Measurements from ENCODE around the gene PELI3. TPM values are rescaled to one million over a fixed set of nuclear protein-coding genes. Genes with fewer than 3 reads are reported as not detected.

PELI3 gene
- total RNA-seq, 1 experiment from 2014 or later = 22.9 TPM

DNA sequence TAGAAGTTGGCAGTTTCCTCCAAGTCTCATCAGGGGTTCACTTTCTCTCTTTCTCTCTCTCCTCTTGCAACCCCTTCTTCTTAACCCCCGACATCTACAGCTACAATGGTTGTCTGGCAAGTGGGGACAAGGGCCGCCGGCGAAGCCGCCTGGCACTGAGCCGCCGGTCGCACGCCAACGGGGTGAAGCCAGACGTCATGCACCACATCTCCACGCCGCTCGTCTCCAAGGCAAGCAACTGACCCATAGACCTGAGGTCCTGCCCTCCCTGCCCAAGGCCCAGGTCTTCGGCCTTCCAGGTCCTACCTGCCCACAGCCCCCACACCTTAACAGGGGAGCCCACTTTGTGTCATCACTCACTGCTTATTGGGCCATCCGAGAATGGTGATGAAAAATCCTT, 4.4 kb downstream of the PELI3 start:
- Histone ChIP-seq H2AFZ (ENCODE audit: low read length) (no peak overlapping the region), H3K4me1 (ENCODE audit: insufficient read depth, low read length) (peaks cover 12% of the 10 kb centered on the region), H3K79me2 (ENCODE audit: low read length) (peaks cover 14% of the 10 kb centered on the region), H3K9ac (ENCODE audit: low read length) (no peak overlapping the region), H3K4me2 (ENCODE audit: low read length) (no peak overlapping the region), H3K9me3 (ENCODE audit: low read length) (no peaks in the 10 kb centered on the region), H4K20me1 (ENCODE audit: low read length) (no peaks in the 10 kb centered on the region), H3K27ac (ENCODE audit: low read length) (no peak overlapping the region), H3K9me2 (replicated peaks; ENCODE audit: low read length) (no peaks in the 10 kb centered on the region), H3K4me3 (ENCODE audit: low read length) (no peak overlapping the region), H3K27me3 (ENCODE audit: low read length) (no peaks in the 10 kb centered on the region), H3F3A (ENCODE audit: low read length, unreplicated experiment) (no peaks in the 10 kb centered on the region), H3K36me3 (ENCODE audit: low read depth, low read length) (peaks cover 3% of the 10 kb centered on the region; the same call in 1 of the 2 replicates)
- no peak for DNase-seq
- no peak for ATAC-seq
- ChIA-PET CTCF (interaction anchor here (0.6 to 0.7 kb wide), 2 partner anchors 9 to 640 kb away, joined by 3 to 4 read pairs; partner anchors contain the start of gene DPP3), POLR2A (ENCODE audit: unreplicated experiment) (no interaction called here)
- no TSS peak for BruUV-seq (replicated peaks)
- intact Hi-C loops (cut with micrococcal nuclease) = no loop called here
- TF ChIP-seq, protein P1, sequence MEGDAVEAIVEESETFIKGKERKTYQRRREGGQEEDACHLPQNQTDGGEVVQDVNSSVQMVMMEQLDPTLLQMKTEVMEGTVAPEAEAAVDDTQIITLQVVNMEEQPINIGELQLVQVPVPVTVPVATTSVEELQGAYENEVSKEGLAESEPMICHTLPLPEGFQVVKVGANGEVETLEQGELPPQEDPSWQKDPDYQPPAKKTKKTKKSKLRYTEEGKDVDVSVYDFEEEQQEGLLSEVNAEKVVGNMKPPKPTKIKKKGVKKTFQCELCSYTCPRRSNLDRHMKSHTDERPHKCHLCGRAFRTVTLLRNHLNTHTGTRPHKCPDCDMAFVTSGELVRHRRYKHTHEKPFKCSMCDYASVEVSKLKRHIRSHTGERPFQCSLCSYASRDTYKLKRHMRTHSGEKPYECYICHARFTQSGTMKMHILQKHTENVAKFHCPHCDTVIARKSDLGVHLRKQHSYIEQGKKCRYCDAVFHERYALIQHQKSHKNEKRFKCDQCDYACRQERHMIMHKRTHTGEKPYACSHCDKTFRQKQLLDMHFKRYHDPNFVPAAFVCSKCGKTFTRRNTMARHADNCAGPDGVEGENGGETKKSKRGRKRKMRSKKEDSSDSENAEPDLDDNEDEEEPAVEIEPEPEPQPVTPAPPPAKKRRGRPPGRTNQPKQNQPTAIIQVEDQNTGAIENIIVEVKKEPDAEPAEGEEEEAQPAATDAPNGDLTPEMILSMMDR (conservative IDR thresholded peaks at IDR 0.05; ENCODE audit: low read depth, low read length) = no peak
- TF ChIP-seq EZH2 (IDR thresholded peaks at IDR 0.05; ENCODE audit: low read length, unreplicated experiment) = no peak
- no peak for TF ChIP-seq EZH2phosphoT487 (IDR thresholded peaks at IDR 0.05; ENCODE audit: borderline replicate concordance, low read length)

DNA sequence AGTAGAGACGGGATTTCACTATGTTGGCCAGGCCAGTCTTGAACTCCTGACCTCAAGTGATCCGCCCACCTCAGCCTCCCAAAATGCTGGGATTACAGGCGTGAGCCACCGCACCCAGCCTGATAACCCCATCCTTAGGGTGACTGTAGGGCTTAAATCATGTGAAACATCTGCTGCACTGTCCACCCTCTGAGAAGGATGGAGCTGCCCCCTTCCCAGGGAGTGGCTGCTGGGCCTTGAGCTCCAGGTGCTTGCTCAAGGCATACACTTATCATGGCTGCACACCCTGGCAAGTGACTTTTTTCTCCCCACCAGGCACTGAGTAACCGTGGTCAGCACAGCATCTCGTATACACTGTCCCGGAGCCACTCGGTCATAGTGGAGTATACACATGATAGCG, 5.3 kb downstream of the PELI3 start:
- intact Hi-C loops (cut with micrococcal nuclease) = no loop called here
- CTCF ChIA-PET = interaction anchor here (0.5 to 0.7 kb wide), 2 partner anchors 95 to 641 kb away, joined by 3 to 4 read pairs; no protein-coding TSS in a partner anchor

GRCh38 chr11:66473167-66473566, 6.5 kb downstream of the PELI3 start:
- H3K27me3 ChIP-seq (ENCODE audit: low read length) = no peaks in the 10 kb centered on the region
- ATAC-seq (no peak), DNase-seq (no peak)
- H3K36me3 ChIP-seq (ENCODE audit: low read depth, low read length) = peaks cover 3% of the 10 kb centered on the region; the same call in 1 of the 2 replicates
- no peak overlapping the region for H3K4me3 ChIP-seq (ENCODE audit: low read length)
- CTCF ChIA-PET = no interaction called here
- H2AFZ ChIP-seq (ENCODE audit: low read length) = no peak overlapping the region
- 0 out of 2 replicates have a peak, but pooled peaks cover 4% of the 10 kb centered on the region for H3K79me2 ChIP-seq (ENCODE audit: low read length)
- H3F3A ChIP-seq (ENCODE audit: low read length, unreplicated experiment) = no peaks in the 10 kb centered on the region
- intact Hi-C loops (cut with micrococcal nuclease) = no loop called here
- no peaks in the 10 kb centered on the region for H3K9me3 ChIP-seq (ENCODE audit: low read length)
- TF ChIP-seq EZH2phosphoT487 (IDR thresholded peaks at IDR 0.05; ENCODE audit: borderline replicate concordance, low read length) (no peak), EZH2 (IDR thresholded peaks at IDR 0.05; ENCODE audit: low read length, unreplicated experiment) (no peak)
- TF ChIP-seq, protein P1 (conservative IDR thresholded peaks at IDR 0.05; ENCODE audit: low read depth, low read length) = no peak
- H3K27ac ChIP-seq (ENCODE audit: low read length) = no peak overlapping the region
- H4K20me1 ChIP-seq (ENCODE audit: low read length) = no peaks in the 10 kb centered on the region
- no peak overlapping the region for H3K4me2 ChIP-seq (ENCODE audit: low read length)
- BruUV-seq (replicated peaks) = no TSS peak
- H3K9ac ChIP-seq (ENCODE audit: low read length) = no peak overlapping the region
- no peaks in the 10 kb centered on the region for H3K4me1 ChIP-seq (ENCODE audit: insufficient read depth, low read length)
- H3K9me2 ChIP-seq (replicated peaks; ENCODE audit: low read length) = no peaks in the 10 kb centered on the region
- POLR2A ChIA-PET (ENCODE audit: unreplicated experiment) = no interaction called here

More for the DNA sequence above, 5.3 kb downstream of the PELI3 start:
- Histone ChIP-seq H3K4me3 (ENCODE audit: low read length) (no peak overlapping the region), H3K9me2 (replicated peaks; ENCODE audit: low read length) (no peaks in the 10 kb centered on the region), H4K20me1 (ENCODE audit: low read length) (no peaks in the 10 kb centered on the region), H3K4me2 (ENCODE audit: low read length) (no peak overlapping the region), H3K4me1 (ENCODE audit: insufficient read depth, low read length) (peaks cover 10% of the 10 kb centered on the region), H3K27me3 (ENCODE audit: low read length) (no peaks in the 10 kb centered on the region), H3K27ac (ENCODE audit: low read length) (no peak overlapping the region), H3K79me2 (ENCODE audit: low read length) (peaks cover 14% of the 10 kb centered on the region), H2AFZ (ENCODE audit: low read length) (no peak overlapping the region), H3K9ac (ENCODE audit: low read length) (no peak overlapping the region), H3F3A (ENCODE audit: low read length, unreplicated experiment) (no peaks in the 10 kb centered on the region), H3K36me3 (ENCODE audit: low read depth, low read length) (peaks cover 3% of the 10 kb centered on the region; the same call in 1 of the 2 replicates), H3K9me3 (ENCODE audit: low read length) (no peaks in the 10 kb centered on the region)
- BruUV-seq (replicated peaks) = no TSS peak
- no peak for TF ChIP-seq EZH2phosphoT487 (IDR thresholded peaks at IDR 0.05; ENCODE audit: borderline replicate concordance, low read length)
- TF ChIP-seq, protein P1 (conservative IDR thresholded peaks at IDR 0.05; ENCODE audit: low read depth, low read length) = no peak
- no peak for TF ChIP-seq EZH2 (IDR thresholded peaks at IDR 0.05; ENCODE audit: low read length, unreplicated experiment)
- POLR2A ChIA-PET (ENCODE audit: unreplicated experiment) = interaction anchor here (0.6 kb wide), 1 partner anchor 866 kb away, joined by 3 read pairs; no protein-coding TSS in a partner anchor
- DNase-seq (no peak), ATAC-seq (no peak)
